Mesenchymal stem cell (in vitro differentiated cells and primary cell): Measurements from ENCODE around the gene PKN1.

Experiments used
- DNase-seq: peaks from one replicate; pipeline ENCODE4 v3.0.0-alpha.2; 2013
- H2AFZ ChIP-seq: one replicate; pipeline ENCODE4 v1.6.1; 2013; ENCODE audit warnings: low read depth, mild to moderate bottlenecking, control low read depth, inconsistent platforms, low read length, moderate library complexity
- H2AK5ac ChIP-seq: 2 replicates; pipeline ENCODE4 v1.6.1; 2013; ENCODE audit warnings: low read length, moderate library complexity, mild to moderate bottlenecking, inconsistent platforms; ENCODE audit not compliant: severe bottlenecking
- H2BK120ac ChIP-seq: one replicate; pipeline ENCODE4 v1.6.1; 2013; ENCODE audit warnings: low read depth, mild to moderate bottlenecking, inconsistent platforms, low read length, moderate library complexity
- H2BK12ac ChIP-seq, 2 experiments: one replicate each; pipeline ENCODE4 v1.6.1; 2013; ENCODE audit warnings: inconsistent platforms in 2 of 2, low read length in 2 of 2, mild to moderate bottlenecking in 2 of 2, moderate library complexity in 2 of 2, control low read depth in 1 of 2
- H2BK15ac ChIP-seq: one replicate; pipeline ENCODE4 v1.6.1; 2013; ENCODE audit warnings: mild to moderate bottlenecking, low read depth, inconsistent platforms; ENCODE audit not compliant: poor library complexity, severe bottlenecking
- H2BK5ac ChIP-seq: 2 replicates; pipeline ENCODE4 v1.6.1; 2013; ENCODE audit warnings: low read depth, mild to moderate bottlenecking, low read length, control low read depth, inconsistent platforms; ENCODE audit not compliant: poor library complexity, severe bottlenecking
- H3K14ac ChIP-seq, 2 experiments: one replicate each; pipeline ENCODE4 v1.6.1; 2013; ENCODE audit warnings: inconsistent platforms in 2 of 2, low read length in 2 of 2, control low read depth in 1 of 2, mild to moderate bottlenecking in 1 of 2, moderate library complexity in 1 of 2
- H3K18ac ChIP-seq, 2 experiments: one replicate each; pipeline ENCODE4 v1.6.1; 2013; ENCODE audit warnings: inconsistent platforms in 2 of 2, low read length in 2 of 2, control low read depth in 1 of 2, low read depth in 1 of 2, mild to moderate bottlenecking in 1 of 2
- H3K23ac ChIP-seq, 2 experiments: one replicate each; pipeline ENCODE4 v1.6.1; 2013; ENCODE audit warnings: inconsistent platforms in 2 of 2, low read length in 2 of 2, mild to moderate bottlenecking in 2 of 2, moderate library complexity in 2 of 2, control low read depth in 1 of 2
- H3K27ac ChIP-seq: 2 replicates; pipeline ENCODE4 v1.5.1; 2013; ENCODE audit warnings: mild to moderate bottlenecking, moderate library complexity, low read length, control low read depth, inconsistent platforms; ENCODE audit not compliant: poor library complexity, severe bottlenecking
- H3K27me3 ChIP-seq, 2 experiments: 2 replicates each; pipeline versions ENCODE4 v1.6.1 to v1.7.0; 2013; ENCODE audit warnings: low read length in 2 of 2, mild to moderate bottlenecking in 2 of 2, moderate library complexity in 2 of 2, control low read depth in 1 of 2, inconsistent platforms in 1 of 2; ENCODE audit not compliant: control insufficient read depth in 1 of 2, insufficient read depth in 1 of 2
- H3K36me3 ChIP-seq, 2 experiments: 2 replicates each; pipeline versions ENCODE4 v1.6.1 to v1.7.0; 2013; ENCODE audit warnings: low read length in 2 of 2, control low read depth in 1 of 2, inconsistent platforms in 1 of 2, low read depth in 1 of 2, mild to moderate bottlenecking in 1 of 2; ENCODE audit not compliant: insufficient read depth in 2 of 2, control insufficient read depth in 1 of 2
- H3K4ac ChIP-seq, 2 experiments: one replicate each; pipeline ENCODE4 v1.6.1; 2013; ENCODE audit warnings: inconsistent platforms in 2 of 2, low read length in 2 of 2, mild to moderate bottlenecking in 2 of 2, moderate library complexity in 2 of 2, control low read depth in 1 of 2, low read depth in 1 of 2
- H3K4me1 ChIP-seq: 2 replicates; pipeline ENCODE4 v1.6.1; 2013; ENCODE audit warnings: low read depth, low read length, control low read depth; ENCODE audit not compliant: control insufficient read depth, insufficient read depth
- H3K4me2 ChIP-seq: 2 replicates; pipeline ENCODE4 v1.6.1; 2013; ENCODE audit warnings: low read length, mild to moderate bottlenecking, inconsistent platforms; ENCODE audit not compliant: poor library complexity, severe bottlenecking
- H3K4me3 ChIP-seq, 2 experiments: 2 replicates each; pipeline versions ENCODE4 v1.5.1 to v1.7.0; 2013; ENCODE audit warnings: low read length in 2 of 2, mild to moderate bottlenecking in 2 of 2, control low read depth in 1 of 2, low read depth in 1 of 2; ENCODE audit not compliant: insufficient read depth in 1 of 2
- H3K79me1 ChIP-seq: replicated peaks from 2 replicates; pipeline ENCODE4 v1.6.1; 2013; ENCODE audit warnings: mild to moderate bottlenecking, control low read depth, low read length, inconsistent platforms; ENCODE audit not compliant: poor library complexity, severe bottlenecking
- H3K9ac ChIP-seq: 2 replicates; pipeline ENCODE4 v1.7.0; 2013; ENCODE audit warnings: mild to moderate bottlenecking, low read length, moderate library complexity
- H3K9me3 ChIP-seq: 2 replicates; pipeline ENCODE4 v1.7.0; 2013; ENCODE audit warnings: mild to moderate bottlenecking, low read length; ENCODE audit not compliant: control insufficient read depth
- H4K8ac ChIP-seq: one replicate; pipeline ENCODE4 v1.6.1; 2013; ENCODE audit warnings: inconsistent platforms, mild to moderate bottlenecking, low read length, moderate library complexity
- H4K91ac ChIP-seq: one replicate; pipeline ENCODE4 v1.6.1; 2013; ENCODE audit warnings: mild to moderate bottlenecking, low read length, inconsistent platforms
- WGBS: methylation state at CpG from one replicate; pipeline ENCODE4 v1.1.7; 2013; ENCODE audit warnings: mixed read lengths; 5-methylcytosine and 5-hydroxymethylcytosine counted together

Gene PKN1

GRCh38 chr19:14480700-14481079 is 47.6 kb downstream of the PKN1 start:
- Histone ChIP-seq H3K9ac (no peak overlapping the region), H3K4me3 (no peak overlapping the region), H3K27ac (peak overlapping the region; percentile 8), H3K18ac (no peak overlapping the region), H2AK5ac (no peak overlapping the region), H2BK12ac (no peak overlapping the region), H4K91ac (no peak overlapping the region), H2BK120ac (no peak overlapping the region), H4K8ac (peak overlapping the region; percentile 17), H3K79me1 (peaks cover 32% of the 10 kb centered on the region), H3K23ac (no peak overlapping the region), H2BK5ac (no peak overlapping the region), H2BK15ac (no peak overlapping the region), H3K36me3 (peaks cover 44 to 86% of the 10 kb centered on the region in 2 experiments), H3K14ac (no peak overlapping the region), H3K27me3 (no peaks in the 10 kb centered on the region), H3K4me1 (peaks cover 42% of the 10 kb centered on the region), H2AFZ (no peak overlapping the region), H3K9me3 (no peaks in the 10 kb centered on the region), H3K4me2 (no peak overlapping the region), H3K4ac (no peak overlapping the region)
- 48% methylated on average over 3 of the region's 5 CpGs for WGBS
- DNase-seq = peak; percentile 67

GRCh38 chr19:14482172-14482941 is 49.3 kb downstream of the PKN1 start:
- no peak for DNase-seq
- Histone ChIP-seq H3K18ac (no peak overlapping the region), H2BK5ac (no peak overlapping the region), H2BK120ac (no peak overlapping the region), H3K4ac (no peak overlapping the region), H2AK5ac (no peak overlapping the region), H3K4me2 (no peak overlapping the region), H3K79me1 (peaks cover 32% of the 10 kb centered on the region), H3K23ac (no peak overlapping the region), H4K8ac (no peak overlapping the region), H4K91ac (no peak overlapping the region), H2BK15ac (no peak overlapping the region), H3K9me3 (no peaks in the 10 kb centered on the region), H3K14ac (no peak overlapping the region), H3K4me1 (peaks cover 26% of the 10 kb centered on the region), H3K27ac (no peak overlapping the region), H2BK12ac (no peak overlapping the region), H3K36me3 (peaks cover 54 to 84% of the 10 kb centered on the region in 2 experiments), H2AFZ (no peak overlapping the region), H3K9ac (no peak overlapping the region), H3K4me3 (no peak overlapping the region), H3K27me3 (no peaks in the 10 kb centered on the region)
- 98% methylated on average over 18 of the region's 18 CpGs for WGBS

DNA sequence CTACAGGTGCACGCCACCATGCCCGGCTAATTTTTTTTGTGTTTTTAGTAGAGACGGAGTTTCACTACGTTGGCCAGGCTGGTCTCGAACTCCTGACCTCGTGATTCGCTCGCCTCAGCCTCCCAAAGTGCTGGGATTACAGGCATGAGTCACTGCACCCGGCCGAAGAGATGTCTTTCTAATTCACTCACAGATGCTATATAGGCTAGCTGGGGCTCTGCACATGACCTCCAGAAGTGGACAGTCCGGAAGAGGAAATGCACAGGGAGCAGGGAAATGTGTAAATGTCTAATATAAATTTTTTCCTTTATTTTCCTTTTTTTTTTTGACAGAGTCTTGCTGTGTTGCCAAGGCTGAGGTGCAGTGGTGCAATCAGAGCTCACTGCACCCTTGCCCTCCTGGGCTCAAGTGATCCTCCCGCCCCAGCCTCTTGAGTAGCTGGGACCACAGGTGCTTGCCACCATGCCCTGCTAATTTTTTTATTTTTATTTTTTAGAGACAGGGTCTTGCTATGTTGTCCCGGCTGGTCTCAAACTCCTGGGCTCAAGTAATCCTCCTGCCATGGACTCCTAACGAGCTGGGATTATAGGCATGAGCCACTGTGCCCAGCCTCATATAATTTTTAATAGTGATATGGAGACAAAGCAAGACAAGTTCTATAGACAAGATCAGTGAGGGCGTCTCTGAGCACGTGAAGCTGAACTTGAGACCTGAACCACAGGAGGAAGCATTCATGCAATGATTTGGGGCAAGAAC is 54.4 kb downstream of the PKN1 start:
- Histone ChIP-seq H3K9ac (no peak overlapping the region), H2BK15ac (no peak overlapping the region), H2BK5ac (no peak overlapping the region), H3K4me1 (no peaks in the 10 kb centered on the region), H3K9me3 (no peaks in the 10 kb centered on the region), H4K91ac (no peak overlapping the region), H3K27me3 (no peaks in the 10 kb centered on the region), H3K36me3 (peaks cover 44 to 77% of the 10 kb centered on the region in 2 experiments), H3K4ac (no peak overlapping the region), H2AFZ (no peak overlapping the region), H4K8ac (no peak overlapping the region), H2BK12ac (no peak overlapping the region), H3K14ac (no peak overlapping the region), H2AK5ac (no peak overlapping the region), H3K18ac (no peak overlapping the region), H3K79me1 (peaks cover 19% of the 10 kb centered on the region), H3K4me2 (no peak overlapping the region), H3K23ac (no peak overlapping the region), H2BK120ac (no peak overlapping the region), H3K27ac (no peak overlapping the region), H3K4me3 (no peak overlapping the region)
- no peak for DNase-seq
- 87% methylated on average over 15 of the region's 16 CpGs for WGBS

GRCh38 chr19:14492756-14493337 is 59.7 kb downstream of the PKN1 start:
- Histone ChIP-seq H3K36me3 (peaks cover 33 to 42% of the 10 kb centered on the region in 2 experiments), H3K9ac (no peak overlapping the region), H3K4me2 (no peak overlapping the region), H2AK5ac (no peak overlapping the region), H4K8ac (no peak overlapping the region), H3K4me1 (peaks cover 20% of the 10 kb centered on the region), H4K91ac (no peak overlapping the region), H3K27ac (no peak overlapping the region), H3K9me3 (no peaks in the 10 kb centered on the region), H3K4me3 (no peak overlapping the region), H2BK12ac (no peak overlapping the region), H3K79me1 (peaks cover 9% of the 10 kb centered on the region), H2AFZ (no peak overlapping the region), H2BK15ac (no peak overlapping the region), H3K4ac (no peak overlapping the region), H3K27me3 (no peaks in the 10 kb centered on the region), H2BK5ac (no peak overlapping the region), H3K23ac (no peak overlapping the region), H3K14ac (no peak overlapping the region), H2BK120ac (no peak overlapping the region), H3K18ac (no peak overlapping the region)
- DNase-seq = no peak
- 90% methylated on average over 5 of the region's 5 CpGs for WGBS
